AG04449 (cell line): Measurements from ENCODE around the gene SNRNP35.
"Not testable (repeated sequence)": the region's sequence is repeated elsewhere in the genome, so short reads cannot be mapped to it uniquely, and the experiment has no call there.

Source experiments
- CTCF ChIA-PET: fragments of 350-600 bp; formaldehyde crosslinking; extraction: SDS; loops from one replicate; lab custom pipeline; 2021; ENCODE audit warnings: antibody characterized with exemption; lab: Yijun Ruan, JAX
- POLR2A ChIA-PET: fragments of 400-600, 350-600 bp; formaldehyde crosslinking; extraction: SDS; loops from one replicate; lab custom pipeline; 2020; ENCODE audit warnings: antibody characterized with exemption, inconsistent platforms; lab: Yijun Ruan, JAX
- DNase-seq: peaks from one replicate; pipeline ENCODE4 v3.0.0-alpha.2; 2010; ENCODE audit warnings: low read depth, low spot score
- H3K4me3 ChIP-seq: 2 replicates; pipeline ENCODE4 v1.5.1; 2011; ENCODE audit warnings: low read depth, mild to moderate bottlenecking, control low read depth, low read length
- TF ChIP-seq, protein P1 (sequence below): IDR thresholded peaks from one replicate; pipeline ENCODE4 v1.5.1; 2011; ENCODE audit warnings: mild to moderate bottlenecking, moderate library complexity, low read length, control low read depth, inconsistent platforms; ENCODE audit not compliant: insufficient read depth; ENCODE audit errors: missing control alignments

SNRNP35 gene

DNA sequence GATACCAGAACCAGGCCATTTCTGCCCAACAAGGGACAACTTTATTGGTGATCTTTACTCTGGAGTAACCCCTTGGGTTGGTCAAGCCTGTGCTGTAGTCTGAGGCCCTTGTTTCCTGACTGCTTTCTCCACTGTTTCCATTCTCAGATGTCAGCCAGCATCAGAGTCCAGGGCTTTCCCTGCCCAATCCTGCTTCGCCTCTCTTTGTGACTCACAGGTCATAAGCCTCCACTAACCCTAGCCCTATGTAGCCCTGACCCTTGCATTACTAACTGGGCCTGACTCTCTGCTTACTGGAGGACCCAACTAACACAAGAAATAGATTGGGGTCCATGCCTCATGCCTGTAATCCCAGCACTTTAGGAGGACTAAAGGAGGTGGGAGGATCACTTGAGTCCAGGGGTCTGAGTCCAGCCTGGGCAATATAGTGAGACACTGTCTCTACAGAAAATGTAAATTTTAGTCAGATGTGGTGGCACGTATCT is 8.6 kb upstream of the SNRNP35 start:
- H3K4me3 ChIP-seq, result no peak overlapping the region
- ChIA-PET POLR2A (interaction anchor here (0.6 kb wide), 1 partner anchor 1739 kb away, joined by 3 read pairs; no protein-coding TSS in a partner anchor), CTCF (interaction anchor here (1.1 kb wide), 1 partner anchor 12 kb away, joined by 5 read pairs; no protein-coding TSS in a partner anchor)
- DNase-seq, result no peak
- TF ChIP-seq, protein P1, sequence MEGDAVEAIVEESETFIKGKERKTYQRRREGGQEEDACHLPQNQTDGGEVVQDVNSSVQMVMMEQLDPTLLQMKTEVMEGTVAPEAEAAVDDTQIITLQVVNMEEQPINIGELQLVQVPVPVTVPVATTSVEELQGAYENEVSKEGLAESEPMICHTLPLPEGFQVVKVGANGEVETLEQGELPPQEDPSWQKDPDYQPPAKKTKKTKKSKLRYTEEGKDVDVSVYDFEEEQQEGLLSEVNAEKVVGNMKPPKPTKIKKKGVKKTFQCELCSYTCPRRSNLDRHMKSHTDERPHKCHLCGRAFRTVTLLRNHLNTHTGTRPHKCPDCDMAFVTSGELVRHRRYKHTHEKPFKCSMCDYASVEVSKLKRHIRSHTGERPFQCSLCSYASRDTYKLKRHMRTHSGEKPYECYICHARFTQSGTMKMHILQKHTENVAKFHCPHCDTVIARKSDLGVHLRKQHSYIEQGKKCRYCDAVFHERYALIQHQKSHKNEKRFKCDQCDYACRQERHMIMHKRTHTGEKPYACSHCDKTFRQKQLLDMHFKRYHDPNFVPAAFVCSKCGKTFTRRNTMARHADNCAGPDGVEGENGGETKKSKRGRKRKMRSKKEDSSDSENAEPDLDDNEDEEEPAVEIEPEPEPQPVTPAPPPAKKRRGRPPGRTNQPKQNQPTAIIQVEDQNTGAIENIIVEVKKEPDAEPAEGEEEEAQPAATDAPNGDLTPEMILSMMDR, result no peak

DNA sequence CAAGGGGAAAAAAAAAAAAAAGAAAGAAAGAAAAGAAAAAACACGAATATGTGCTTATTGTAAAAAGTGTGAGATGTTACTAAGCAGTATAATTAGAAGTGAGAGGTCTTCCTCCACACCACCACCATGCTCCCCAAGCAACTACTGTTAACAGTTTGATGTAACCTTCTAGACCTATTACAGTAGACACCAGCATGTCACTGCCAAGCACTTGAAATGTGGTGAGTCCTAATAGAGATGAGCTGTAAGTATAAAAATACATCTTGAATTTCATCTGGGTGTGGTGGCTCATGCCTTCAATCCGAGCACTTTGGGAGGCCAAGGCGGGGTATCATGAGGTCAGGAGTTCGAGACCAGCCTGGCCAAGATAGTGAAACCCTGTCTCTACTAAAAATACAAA is 8.1 kb upstream of the SNRNP35 start:
- CTCF ChIA-PET, result no interaction called here
- H3K4me3 ChIP-seq, result no peak overlapping the region
- POLR2A ChIA-PET, result interaction anchor here (0.6 kb wide), 1 partner anchor 1740 kb away, joined by 3 read pairs; no protein-coding TSS in a partner anchor
- DNase-seq, result no peak
- TF ChIP-seq, protein P1, result no peak

DNA sequence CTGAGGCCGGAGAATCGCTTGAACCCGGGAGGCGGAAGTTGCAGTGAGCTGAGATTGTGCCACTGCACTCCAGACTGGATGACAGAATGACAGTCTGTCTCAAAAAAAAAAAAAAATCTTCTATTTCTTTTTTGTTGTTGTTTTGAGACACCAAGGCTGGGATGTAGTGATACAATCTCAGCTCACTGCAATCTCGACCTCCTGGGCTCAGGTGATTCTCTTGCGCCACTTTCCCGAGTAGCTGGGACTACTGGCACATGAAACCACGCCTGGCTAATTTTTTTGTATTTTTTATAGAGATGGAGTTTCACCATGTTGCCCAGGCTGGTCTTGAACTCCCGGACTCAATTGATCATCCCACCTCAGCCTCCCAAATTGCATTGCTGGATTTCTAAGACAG is 7.3 kb upstream of the SNRNP35 start:
- POLR2A ChIA-PET, result no interaction called here
- TF ChIP-seq, protein P1, result no peak
- no peak overlapping the region for H3K4me3 ChIP-seq
- DNase-seq, result no peak
- CTCF ChIA-PET, result interaction anchor here (1.2 kb wide), 1 partner anchor 47 kb away, joined by 3 read pairs; no protein-coding TSS in a partner anchor

DNA sequence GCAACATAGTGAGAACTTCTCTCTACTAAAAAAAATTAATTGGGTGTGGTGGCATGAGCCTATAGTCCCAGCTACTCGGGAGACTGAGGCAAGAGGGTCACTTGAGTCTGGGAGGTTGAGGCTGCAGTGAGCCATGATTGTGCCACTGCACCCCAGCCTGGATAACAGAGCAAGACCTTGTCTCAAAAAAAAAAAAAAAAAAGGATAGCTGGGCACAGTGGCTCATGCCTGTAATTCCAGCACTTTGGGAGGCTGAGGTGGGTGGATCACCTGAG is 5.7 kb upstream of the SNRNP35 start:
- not testable (repeated sequence) for H3K4me3 ChIP-seq, DNase-seq
- ChIA-PET CTCF (interaction anchor here (0.7 kb wide), 1 partner anchor 12 kb away, joined by 3 read pairs; no protein-coding TSS in a partner anchor), POLR2A (interaction anchor here (0.7 kb wide), 1 partner anchor 126 kb away, joined by 3 read pairs; no protein-coding TSS in a partner anchor)

DNA sequence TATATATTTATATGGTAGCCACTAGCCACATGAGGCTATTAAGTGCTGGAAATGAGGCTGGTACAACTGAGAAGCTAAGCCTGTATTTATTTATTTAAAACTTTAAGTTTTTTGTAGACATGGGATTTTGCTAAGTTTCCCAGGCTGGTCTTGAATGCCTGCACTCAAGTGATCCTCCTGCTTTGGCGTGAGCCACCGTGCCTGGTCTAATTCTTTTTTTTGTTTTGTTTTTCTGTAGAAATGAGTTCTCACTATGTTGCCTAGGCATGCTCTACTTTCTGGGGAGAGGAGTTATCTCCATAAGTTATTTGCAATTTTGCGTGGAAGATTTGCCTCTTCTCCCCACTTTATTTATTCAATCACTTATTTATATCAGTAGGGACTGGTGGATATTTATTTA is 4.8 kb upstream of the SNRNP35 start:
- DNase-seq, result no peak
- CTCF ChIA-PET, result no interaction called here

DNA sequence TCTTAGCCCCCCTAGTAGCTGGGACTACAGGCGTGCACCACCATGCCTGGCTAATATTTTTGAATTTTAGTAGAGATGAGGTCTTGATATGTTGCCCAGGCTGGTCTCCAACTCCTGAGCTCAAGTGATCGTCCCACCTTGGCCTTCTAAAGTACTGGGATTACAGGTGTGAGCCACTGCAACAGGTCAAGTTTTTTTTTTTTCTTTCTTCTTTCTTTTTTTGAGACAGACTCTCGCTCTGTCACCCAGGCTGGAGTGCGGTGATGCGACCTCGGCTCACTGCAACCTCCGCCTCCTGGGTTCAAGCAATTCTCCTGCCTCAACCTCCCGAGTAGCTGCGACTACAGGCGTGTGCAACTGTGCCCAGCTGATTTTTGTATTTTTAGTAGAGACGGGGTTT is 5.2 kb downstream of the SNRNP35 start:
- DNase-seq, CTCF ChIA-PET, POLR2A ChIA-PET, H3K4me3 ChIP-seq: not testable (repeated sequence)

More for the DNA sequence above, 4.8 kb upstream of the SNRNP35 start:
- POLR2A ChIA-PET, result no interaction called here
- TF ChIP-seq, protein P1, result no peak
- H3K4me3 ChIP-seq, result no peak overlapping the region

DNA sequence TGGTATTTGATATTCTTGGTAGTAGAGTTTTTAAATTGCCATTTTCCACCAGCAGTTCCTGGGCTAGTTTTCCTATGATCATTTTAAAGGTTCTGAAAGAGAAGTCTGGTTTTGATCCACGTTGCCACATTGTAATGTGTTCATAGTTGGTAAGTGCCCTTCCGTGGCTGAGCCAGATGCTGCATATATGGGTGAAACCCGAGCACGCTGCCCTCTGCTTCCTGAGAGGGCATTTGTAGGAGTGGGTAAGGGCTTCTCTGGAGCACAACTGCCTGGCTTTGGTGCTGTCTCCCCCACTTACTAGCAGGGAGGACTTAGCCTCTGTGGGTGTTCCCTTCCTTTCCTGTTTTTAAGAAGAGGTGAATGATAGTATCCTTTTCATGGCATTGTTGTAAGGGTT is 7.1 kb downstream of the SNRNP35 start:
- H3K4me3 ChIP-seq, result no peak overlapping the region
- TF ChIP-seq, protein P1, result no peak
- POLR2A ChIA-PET, result no interaction called here
- CTCF ChIA-PET, result interaction anchor here (1.0 kb wide), 1 partner anchor 10 kb away, joined by 3 read pairs; no protein-coding TSS in a partner anchor
- no peak for DNase-seq
